Fibroblast of mammary gland (primary cell): ENCODE measurements around the gene ADPRM.

ENCODE experiments used
- DNase-seq: peaks from one replicate; pipeline ENCODE4 v3.0.0-alpha.2; 2010; ENCODE audit warnings: low read depth
- H3K4me3 ChIP-seq: 2 replicates; pipeline ENCODE4 v1.5.1; 2011; ENCODE audit warnings: low read depth, mild to moderate bottlenecking, low read length, moderate library complexity; ENCODE audit not compliant: control insufficient read depth
- CTCF ChIP-seq: conservative IDR thresholded peaks from 2 replicates; pipeline ENCODE4 v1.5.1; 2011; ENCODE audit warnings: low read depth, low read length, inconsistent platforms; ENCODE audit not compliant: control insufficient read depth, insufficient read depth

The ADPRM gene

GRCh38 chr17:10754861-10755591, 57.6 kb downstream of the ADPRM start:
- TF ChIP-seq CTCF, result no peak
- no peak overlapping the region for H3K4me3 ChIP-seq
- DNase-seq, result no peak

- TF ChIP-seq CTCF, result no peak
- H3K4me3 ChIP-seq, result no peak overlapping the region
- DNase-seq, result no peak
Observed at GRCh38 chr17:10755592-10756127, 58.3 kb downstream of the ADPRM start.

GRCh38 chr17:10756185-10756584, 58.8 kb downstream of the ADPRM start:
- DNase-seq, result no peak
- no peak for TF ChIP-seq CTCF
- no peak overlapping the region for H3K4me3 ChIP-seq

- no peak overlapping the region for H3K4me3 ChIP-seq
- no peak for TF ChIP-seq CTCF
- DNase-seq, result no peak
Observed at GRCh38 chr17:10756619-10757018, 59.2 kb downstream of the ADPRM start.

GRCh38 chr17:10757067-10757466, 59.7 kb downstream of the ADPRM start:
- TF ChIP-seq CTCF, result no peak
- DNase-seq, result no peak
- H3K4me3 ChIP-seq, result no peak overlapping the region

- DNase-seq, result no peak
- H3K4me3 ChIP-seq, result no peak overlapping the region
- TF ChIP-seq CTCF, result no peak
Observed at GRCh38 chr17:10757647-10758046, 60.3 kb downstream of the ADPRM start.
